Left ventricle myocardium inferior (tissue), 1 donor: ENCODE data around the gene C9orf78. TPM values are rescaled to one million over a fixed set of nuclear protein-coding genes. Genes with fewer than 3 reads are reported as not detected.

Source experiments
- DNase-seq: peaks from one replicate; pipeline ENCODE4 v3.0.0-alpha.2; 2020
- H3K27ac ChIP-seq: fragments of 200-600 bp; replicated peaks from 2 replicates; pipeline ENCODE4 v1.8.0; 2021
- H3K27me3 ChIP-seq: fragments of 200-600 bp; 2 replicates; pipeline ENCODE4 v1.8.0; 2021; ENCODE audit warnings: low read depth
- H3K36me3 ChIP-seq: fragments of 200-600 bp; 2 replicates; pipeline ENCODE4 v1.8.0; 2021
- H3K4me1 ChIP-seq: fragments of 200-600 bp; 2 replicates; pipeline ENCODE4 v1.8.0; 2021
- H3K4me3 ChIP-seq: fragments of 200-600 bp; 2 replicates; pipeline ENCODE4 v1.8.0; 2021; ENCODE audit warnings: mild to moderate bottlenecking, moderate library complexity
- H3K9me3 ChIP-seq: fragments of 200-600 bp; replicated peaks from 2 replicates; pipeline ENCODE4 v1.8.0; 2021
- intact Hi-C: fragments of 100-400 bp; cut with micrococcal nuclease; formaldehyde crosslinking; loops from one replicate; pipeline ENCODE4 v1.11.0; 2022
- total RNA-seq: library from RNA; stranded (reverse); fragmentation: NEBNext Ultra II Directional; extraction: Animal tissue kit (Norgen Biotek cat#: 25700); gene quantifications from one replicate; pipeline ENCODE4 v1.2.1, GENCODE V29; 2021
- TF ChIP-seq, protein P1 (sequence below): fragments of 200-600 bp; IDR thresholded peaks from 2 replicates; pipeline ENCODE4 v1.8.0; 2021; ENCODE audit warnings: antibody characterized with exemption, mild to moderate bottlenecking, borderline replicate concordance
- donor health status: DM: no; HTN: yes; CAD: no; lungs with severe emphysema.

Gene C9orf78
- total RNA-seq, 1 donor from 2014 or later = 30.0 TPM

DNA sequence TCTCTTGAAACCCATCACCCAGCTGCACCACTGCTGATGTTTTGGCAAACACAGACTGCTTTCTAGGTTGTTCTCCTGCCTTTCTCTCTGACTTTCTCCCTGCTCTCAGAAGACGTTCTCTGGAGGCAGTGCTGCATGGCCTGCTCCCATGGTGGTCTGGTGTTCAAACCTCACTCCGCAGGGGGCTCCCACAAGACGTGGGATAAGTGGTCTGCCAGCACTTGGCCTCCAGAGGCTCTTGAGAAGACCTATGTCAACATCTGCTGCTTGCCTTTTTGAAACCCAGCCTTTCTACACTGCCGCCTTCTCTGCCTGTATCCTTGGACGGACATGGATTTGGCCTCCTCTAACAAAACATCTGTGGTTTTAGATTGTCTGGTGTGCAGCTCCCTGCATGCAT lies 16.7 kb upstream of the C9orf78 start:
- peaks cover 66% of the 10 kb centered on the region for H3K36me3 ChIP-seq
- no peaks in the 10 kb centered on the region for H3K9me3 ChIP-seq
- intact Hi-C loops = no loop called here
- H3K4me3 ChIP-seq = no peak overlapping the region
- no peaks in the 10 kb centered on the region for H3K4me1 ChIP-seq
- no peak overlapping the region for H3K27ac ChIP-seq
- H3K27me3 ChIP-seq = no peaks in the 10 kb centered on the region
- DNase-seq = no peak
- TF ChIP-seq, protein P1, sequence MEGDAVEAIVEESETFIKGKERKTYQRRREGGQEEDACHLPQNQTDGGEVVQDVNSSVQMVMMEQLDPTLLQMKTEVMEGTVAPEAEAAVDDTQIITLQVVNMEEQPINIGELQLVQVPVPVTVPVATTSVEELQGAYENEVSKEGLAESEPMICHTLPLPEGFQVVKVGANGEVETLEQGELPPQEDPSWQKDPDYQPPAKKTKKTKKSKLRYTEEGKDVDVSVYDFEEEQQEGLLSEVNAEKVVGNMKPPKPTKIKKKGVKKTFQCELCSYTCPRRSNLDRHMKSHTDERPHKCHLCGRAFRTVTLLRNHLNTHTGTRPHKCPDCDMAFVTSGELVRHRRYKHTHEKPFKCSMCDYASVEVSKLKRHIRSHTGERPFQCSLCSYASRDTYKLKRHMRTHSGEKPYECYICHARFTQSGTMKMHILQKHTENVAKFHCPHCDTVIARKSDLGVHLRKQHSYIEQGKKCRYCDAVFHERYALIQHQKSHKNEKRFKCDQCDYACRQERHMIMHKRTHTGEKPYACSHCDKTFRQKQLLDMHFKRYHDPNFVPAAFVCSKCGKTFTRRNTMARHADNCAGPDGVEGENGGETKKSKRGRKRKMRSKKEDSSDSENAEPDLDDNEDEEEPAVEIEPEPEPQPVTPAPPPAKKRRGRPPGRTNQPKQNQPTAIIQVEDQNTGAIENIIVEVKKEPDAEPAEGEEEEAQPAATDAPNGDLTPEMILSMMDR = no peak

DNA sequence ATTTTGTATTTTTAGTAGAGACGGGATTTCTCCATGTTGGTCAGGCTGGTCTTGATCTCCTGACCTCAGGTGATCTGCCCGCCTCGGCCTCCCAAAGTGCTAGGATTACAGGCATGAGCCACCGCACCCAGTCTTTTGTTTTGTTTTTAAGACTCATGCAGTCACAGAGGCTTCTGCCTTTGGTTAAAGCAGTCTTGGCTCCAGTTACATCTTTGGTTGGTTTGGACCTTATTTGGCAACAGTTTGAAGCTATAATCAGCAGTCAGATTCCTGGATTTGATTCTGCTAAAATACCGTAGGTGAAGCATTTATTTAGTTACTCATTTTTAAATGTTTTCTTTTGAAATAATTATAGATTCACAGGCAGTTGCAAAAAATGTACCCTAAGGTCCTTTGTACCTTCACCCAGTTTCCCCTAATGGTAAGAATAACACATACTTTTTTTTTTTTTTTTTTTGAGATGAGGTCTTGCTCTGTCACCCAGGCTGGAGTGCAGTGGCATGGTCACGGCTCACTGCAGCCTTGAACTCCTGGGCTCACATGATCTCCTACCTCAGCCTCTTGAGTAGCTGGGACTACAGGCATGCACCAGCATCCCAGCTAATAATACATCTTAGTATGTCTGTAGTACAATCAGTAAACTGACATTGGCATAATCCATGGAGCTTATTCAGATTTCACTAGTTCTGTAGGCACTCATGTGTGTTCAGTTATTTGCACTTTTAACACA lies 15.9 kb upstream of the C9orf78 start:
- Histone ChIP-seq H3K27ac (no peak overlapping the region), H3K9me3 (no peaks in the 10 kb centered on the region), H3K4me3 (no peak overlapping the region), H3K36me3 (peaks cover 58% of the 10 kb centered on the region), H3K27me3 (no peaks in the 10 kb centered on the region), H3K4me1 (no peaks in the 10 kb centered on the region)
- DNase-seq = no peak
- intact Hi-C loops = no loop called here
- TF ChIP-seq, protein P1 = no peak

DNA sequence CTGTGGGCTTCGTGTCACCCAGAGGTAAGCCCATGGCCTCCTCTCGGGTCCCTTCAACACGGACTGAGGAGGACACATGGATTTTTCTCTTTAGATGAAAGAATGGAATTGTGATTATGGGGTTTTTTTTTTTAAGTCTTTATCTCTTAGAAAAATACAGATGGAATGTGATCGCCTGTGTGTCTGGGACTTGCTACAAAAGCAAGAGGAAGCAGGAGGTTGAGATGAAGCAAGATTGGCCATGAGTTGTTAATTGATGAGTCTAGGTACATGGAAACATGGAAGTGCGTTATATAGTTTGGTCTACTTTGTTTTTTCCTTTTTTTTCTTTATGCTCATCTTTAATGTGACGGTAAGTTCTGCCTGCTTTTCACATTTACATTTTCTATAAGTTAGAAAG lies 14.8 kb upstream of the C9orf78 start:
- TF ChIP-seq, protein P1 = no peak
- no peak overlapping the region for H3K27ac ChIP-seq

DNA sequence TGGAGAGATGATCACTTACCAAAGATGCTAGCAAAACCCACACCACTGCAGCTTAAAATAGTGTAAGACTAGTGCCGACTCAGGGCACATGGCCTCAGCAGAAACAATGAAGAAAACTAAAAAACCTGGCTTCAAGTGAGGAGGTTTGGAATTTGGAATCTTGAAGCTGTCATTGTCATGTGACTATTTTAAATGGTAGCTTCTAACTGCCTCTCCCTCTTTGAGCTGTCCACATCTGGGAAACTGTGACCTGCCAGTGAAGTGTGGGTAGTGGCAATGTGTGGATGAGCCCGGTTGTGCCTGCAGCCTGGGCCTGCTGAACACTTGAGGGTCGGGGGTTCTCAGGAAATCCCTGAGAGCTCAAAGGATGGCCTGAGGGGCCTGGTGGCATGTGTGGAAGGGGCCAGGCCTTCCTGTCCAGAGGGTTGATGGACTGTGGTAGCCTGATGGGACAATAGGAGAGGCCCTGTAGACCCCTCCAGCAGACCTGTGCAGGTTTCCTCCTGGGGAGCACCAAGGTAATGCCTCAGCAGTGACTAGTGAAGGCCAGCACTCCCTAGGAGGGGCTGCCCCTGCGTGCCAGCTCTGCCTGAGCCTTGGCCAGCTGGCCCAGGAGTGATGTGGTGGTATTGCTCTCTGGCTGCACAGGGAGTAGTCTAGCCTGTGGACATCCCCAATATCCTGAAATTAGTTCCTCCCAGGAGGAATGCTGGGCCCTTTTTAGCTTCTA lies 13.8 kb upstream of the C9orf78 start:
- Histone ChIP-seq H3K27me3 (no peaks in the 10 kb centered on the region), H3K27ac (no peak overlapping the region), H3K9me3 (no peaks in the 10 kb centered on the region), H3K4me1 (no peaks in the 10 kb centered on the region), H3K36me3 (peaks cover 41% of the 10 kb centered on the region), H3K4me3 (no peak overlapping the region)
- no peak for DNase-seq
- intact Hi-C loops = no loop called here
- TF ChIP-seq, protein P1 = no peak

More for the DNA sequence above, 14.8 kb upstream of the C9orf78 start:
- peaks cover 51% of the 10 kb centered on the region for H3K36me3 ChIP-seq
- DNase-seq = no peak
- intact Hi-C loops = no loop called here
- H3K4me3 ChIP-seq = no peak overlapping the region
- no peaks in the 10 kb centered on the region for H3K4me1 ChIP-seq
- H3K9me3 ChIP-seq = no peaks in the 10 kb centered on the region
- no peaks in the 10 kb centered on the region for H3K27me3 ChIP-seq

DNA sequence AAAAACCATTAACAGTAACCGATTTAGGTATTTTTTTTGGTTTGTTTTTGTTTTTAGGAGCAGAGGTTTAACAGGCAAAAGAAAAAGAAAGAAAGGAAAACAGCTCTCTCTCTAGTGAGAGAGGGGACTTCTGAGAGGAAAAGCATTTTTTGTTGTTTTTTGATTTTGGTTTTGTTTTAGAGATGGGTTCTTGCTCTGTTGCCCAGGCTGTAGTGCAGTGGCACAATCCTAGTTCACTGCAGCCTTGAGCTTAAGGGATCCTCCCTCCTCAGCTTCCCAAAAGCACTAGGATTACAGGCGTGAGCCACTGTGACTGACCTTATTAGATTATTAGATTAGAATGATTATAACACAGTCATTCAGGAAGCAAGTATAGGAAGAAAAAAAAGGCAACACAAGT lies 10.3 kb upstream of the C9orf78 start:
- intact Hi-C loops = no loop called here
- H3K9me3 ChIP-seq = no peaks in the 10 kb centered on the region
- TF ChIP-seq, protein P1 = no peak
- peaks cover 14% of the 10 kb centered on the region for H3K36me3 ChIP-seq
- no peak overlapping the region for H3K4me3 ChIP-seq
- no peak for DNase-seq
- no peaks in the 10 kb centered on the region for H3K27me3 ChIP-seq
- H3K4me1 ChIP-seq = no peaks in the 10 kb centered on the region
- no peak overlapping the region for H3K27ac ChIP-seq
